Measurements from ENCODE around the gene RASA2.

- TF ChIP-seq POLR2AphosphoS5 (IDR thresholded peaks at IDR 0.05) = no peak
- TF ChIP-seq CTCF (IDR thresholded peaks at IDR 0.05) = no peak
Measured at GRCh38 chr3:141576744-141577052, 89.9 kb downstream of the RASA2 start.

Measured in upper lobe of left lung (tissue), 4 donors.